HCT116 (cell line): Measurements from ENCODE around the gene IRAK4. TPM values are rescaled to one million over a fixed set of nuclear protein-coding genes. Genes with fewer than 3 reads are reported as not detected.

ENCODE experiments used
- ATAC-seq: fragments of 200-7000 bp; cut with Tn5 transposase; 2 replicates; pipeline ENCODE4 v1.9.1; 2020; ENCODE audit warnings: mild to moderate bottlenecking, moderate library complexity
- BruUV-seq: library from RNA; stranded (reverse); fragments of 400-500 nt; replicated peaks from 2 replicates; lab custom pipeline; 2021; lab: Mats Ljungman, UMichigan
- CTCF ChIA-PET: fragments of 300-600 bp; sonication (Branson Sonifier 250); formaldehyde crosslinking; loops from one replicate; lab custom pipeline; 2021; ENCODE audit warnings: antibody characterized with exemption; lab: Charles Lee
- POLR2A ChIA-PET: fragments of 300-600, 350-600 bp; sonication (Branson Sonifier 250); formaldehyde crosslinking; loops from one replicate; lab custom pipeline; 2021; ENCODE audit warnings: antibody characterized with exemption; lab: Charles Lee
- RAD21 ChIA-PET, 2 experiments: fragments of 300-600 bp; sonication (Branson Sonifier 250); formaldehyde crosslinking; loops; one replicate each; lab custom pipeline; 2023; ENCODE audit warnings: low total read pairs in 2 of 2; ENCODE audit not compliant: uncharacterized antibody in 2 of 2, unreplicated experiment in 2 of 2, low non-redundant PET in 1 of 2; lab: Charles Lee
- DNase-seq: peaks from one replicate; pipeline ENCODE4 v3.0.0-alpha.2; 2010; ENCODE audit warnings: low read depth, low spot score
- H2AFZ ChIP-seq: fragments of 200-600 bp; shearing (Covaris generic), sonication (generic); 2 replicates; pipeline ENCODE4 v1.6.1; 2017; ENCODE audit warnings: low read depth, mixed run types, mixed read lengths, antibody characterized with exemption, low read length; ENCODE audit not compliant: poor library complexity, severe bottlenecking
- H3K27ac ChIP-seq: 2 replicates; pipeline ENCODE4 v1.5.1; 2012; ENCODE audit warnings: low read depth, low read length
- H3K27me3 ChIP-seq: fragments of 200-600 bp; sonication (generic); 2 replicates; pipeline ENCODE4 v1.6.1; 2016; ENCODE audit warnings: mixed run types, low read length, mixed read lengths; ENCODE audit not compliant: insufficient read depth
- H3K36me3 ChIP-seq, 2 experiments: fragments of 200-500 bp in 1 of 2; fragments of 200-600 bp in 1 of 2; sonication (Bioruptor generic) in 1 of 2; sonication (generic) in 1 of 2; 2 replicates each; pipeline versions ENCODE4 v1.5.1 to v1.6.1; 2014 to 2016; ENCODE audit warnings: low read length in 2 of 2, inconsistent platforms in 1 of 2, mixed read lengths in 1 of 2, mixed run types in 1 of 2; ENCODE audit not compliant: insufficient read depth in 2 of 2, control insufficient read depth in 1 of 2
- H3K4me1 ChIP-seq, 2 experiments: fragments of 200-600 bp in 1 of 2; sonication (generic) in 1 of 2; 2 replicates each; pipeline versions ENCODE4 v1.5.1 to v1.6.1; 2012 to 2017; ENCODE audit warnings: low read length in 2 of 2, inconsistent platforms in 1 of 2, mild to moderate bottlenecking in 1 of 2, mixed read lengths in 1 of 2, mixed run types in 1 of 2, moderate library complexity in 1 of 2; ENCODE audit not compliant: insufficient read depth in 2 of 2, control insufficient read depth in 1 of 2
- H3K4me2 ChIP-seq: fragments of 200-600 bp; sonication (generic); 2 replicates; pipeline ENCODE4 v1.6.1; 2017; ENCODE audit warnings: mixed run types, low read length, mixed read lengths
- H3K4me3 ChIP-seq, 2 experiments: fragments of 200-600 bp in 1 of 2; sonication (generic) in 1 of 2; replicated peaks in 1 of 2; 2 replicates each; pipeline ENCODE4 v1.5.1; 2011 to 2016; ENCODE audit warnings: low read length in 2 of 2, control low read depth in 1 of 2, low read depth in 1 of 2, mild to moderate bottlenecking in 1 of 2, mixed read lengths in 1 of 2, mixed run types in 1 of 2
- H3K79me2 ChIP-seq: fragments of 200-600 bp; sonication (generic); 2 replicates; pipeline ENCODE4 v1.6.1; 2017; ENCODE audit warnings: mild to moderate bottlenecking, mixed run types, low read length, moderate library complexity, mixed read lengths; ENCODE audit not compliant: insufficient read depth
- H3K9ac ChIP-seq: fragments of 200-600 bp; sonication (generic); 2 replicates; pipeline ENCODE4 v1.6.1; 2016; ENCODE audit warnings: low read length, mixed read lengths
- H3K9me2 ChIP-seq: fragments of 200-600 bp; sonication (generic), shearing (Covaris generic); 2 replicates; pipeline ENCODE4 v1.6.1; 2017; ENCODE audit warnings: mixed run types, mild to moderate bottlenecking, moderate library complexity; ENCODE audit not compliant: insufficient read depth
- H3K9me3 ChIP-seq, 2 experiments: fragments of 200-500 bp in 1 of 2; fragments of 200-600 bp in 1 of 2; sonication (Bioruptor generic) in 1 of 2; sonication (generic) in 1 of 2; 2 replicates each; pipeline ENCODE4 v1.6.1; 2014 to 2017; ENCODE audit warnings: low read length in 2 of 2, mixed read lengths in 2 of 2, inconsistent platforms in 1 of 2, low read depth in 1 of 2, mild to moderate bottlenecking in 1 of 2, mixed run types in 1 of 2, moderate library complexity in 1 of 2; ENCODE audit not compliant: control insufficient read depth in 1 of 2, insufficient read depth in 1 of 2
- H4K20me1 ChIP-seq: fragments of 200-600 bp; sonication (generic), shearing (Covaris generic); 2 replicates; pipeline ENCODE4 v1.6.1; 2017; ENCODE audit warnings: mixed run types, mild to moderate bottlenecking, moderate library complexity; ENCODE audit not compliant: insufficient read depth
- CBX3 ChIP-seq: IDR thresholded peaks from 2 replicates; pipeline ENCODE4 v1.6.1; 2012; ENCODE audit warnings: low read depth
- CEBPB ChIP-seq: IDR thresholded peaks from 2 replicates; pipeline ENCODE4 v1.6.1; 2012; ENCODE audit warnings: low read depth
- EGR1 ChIP-seq: IDR thresholded peaks from 2 replicates; pipeline ENCODE4 v1.6.1; 2012; ENCODE audit warnings: low read depth
- ELF1 ChIP-seq: IDR thresholded peaks from 2 replicates; pipeline ENCODE4 v1.6.1; 2012; ENCODE audit warnings: low read depth, borderline replicate concordance
- EZH2 ChIP-seq: fragments of 200-600 bp; sonication (generic); IDR thresholded peaks from 2 replicates; pipeline ENCODE4 v1.6.1; 2017; ENCODE audit warnings: antibody characterized with exemption, mixed run types
- POLR2A ChIP-seq: IDR thresholded peaks from 2 replicates; pipeline ENCODE4 v1.7.0; 2011; ENCODE audit warnings: borderline replicate concordance; ENCODE audit not compliant: insufficient read depth, insufficient read length; ENCODE audit errors: extremely low read depth
- POLR2AphosphoS5 ChIP-seq: IDR thresholded peaks from 2 replicates; pipeline ENCODE4 v1.6.1; 2011; ENCODE audit warnings: mild to moderate bottlenecking, low read depth, low read length, moderate library complexity
- RAD21 ChIP-seq: IDR thresholded peaks from 2 replicates; pipeline ENCODE4 v1.6.1; 2012; ENCODE audit warnings: low read depth, mild to moderate bottlenecking
- REST ChIP-seq: IDR thresholded peaks from 2 replicates; pipeline ENCODE4 v1.6.1; 2012; ENCODE audit warnings: low read depth
- SRF ChIP-seq: IDR thresholded peaks from 2 replicates; pipeline ENCODE4 v1.6.1; 2012; ENCODE audit warnings: low read depth
- TCF7L2 ChIP-seq: IDR thresholded peaks from 2 replicates; pipeline ENCODE4 v1.7.0; 2011; ENCODE audit warnings: borderline replicate concordance, inconsistent platforms; ENCODE audit not compliant: insufficient read depth, insufficient read length; ENCODE audit errors: extremely low read depth
- ZFX ChIP-seq: fragments of 450-650 bp; IDR thresholded peaks from 2 replicates; pipeline ENCODE4 v1.6.1; 2017
- ZNF274 ChIP-seq: fragments of 200-500 bp; sonication (Bioruptor generic); IDR thresholded peaks from 2 replicates; pipeline ENCODE4 v1.6.1; 2014; ENCODE audit warnings: mild to moderate bottlenecking, low read depth, low read length, inconsistent platforms
- intact Hi-C: fragments of 100-400 bp; cut with micrococcal nuclease; formaldehyde crosslinking; loops from 2 replicates; pipeline ENCODE4 v1.10.0; 2022
- total RNA-seq: library from RNA; stranded (reverse); gene quantifications from one replicate; pipeline ENCODE4 v1.2.1, GENCODE V29; 2021; ENCODE audit not compliant: unreplicated experiment
- TF ChIP-seq, protein P1 (sequence below): IDR thresholded peaks from 2 replicates; pipeline ENCODE4 v1.6.1; 2011; ENCODE audit warnings: mild to moderate bottlenecking, low read length, moderate library complexity; ENCODE audit not compliant: insufficient replicate concordance; ENCODE audit errors: extremely low read depth
- TF ChIP-seq, protein P2 (sequence below): IDR thresholded peaks from 2 replicates; pipeline ENCODE4 v1.6.1; 2012
- TF ChIP-seq, protein P3 (sequence below): IDR thresholded peaks from 2 replicates; pipeline ENCODE4 v1.6.1; 2012

The IRAK4 gene
- total RNA-seq, 1 experiment from 2014 or later: 6.9 TPM

GRCh38 chr12:43812057-43812456, 53.3 kb downstream of the IRAK4 start (continued):
- TF ChIP-seq REST: no peak
- TF ChIP-seq TCF7L2: no peak

DNA sequence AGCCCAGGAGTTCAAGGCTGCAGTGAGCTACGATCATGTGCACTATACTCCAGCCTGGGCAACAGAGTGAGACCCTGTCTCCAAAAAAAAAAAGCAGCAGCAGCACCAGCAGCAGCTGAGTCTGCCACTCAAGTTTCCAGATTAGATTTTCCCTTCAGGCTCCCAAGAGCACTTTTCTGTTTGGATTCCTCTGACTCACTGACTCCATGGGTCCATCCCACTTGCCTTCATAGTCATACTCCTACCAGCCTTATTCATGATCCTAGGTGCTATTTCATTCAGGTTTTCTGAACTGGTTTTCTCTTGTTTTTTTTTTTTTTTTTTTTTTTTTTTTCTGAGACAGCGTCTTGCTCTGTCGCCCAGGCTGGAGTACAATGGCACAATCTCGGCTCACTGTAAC, 54.2 kb downstream of the IRAK4 start:
- Histone ChIP-seq H3K27ac (no peak overlapping the region), H3K9me2 (no peaks in the 10 kb centered on the region), H3K4me3 (no peak overlapping the region), H3K79me2 (no peaks in the 10 kb centered on the region), H3K27me3 (no peaks in the 10 kb centered on the region), H4K20me1 (no peaks in the 10 kb centered on the region), H3K9me3 (no peaks in the 10 kb centered on the region), H3K4me2 (no peak overlapping the region), H2AFZ (no peak overlapping the region), H3K36me3 (no peaks in the 10 kb centered on the region), H3K9ac (no peak overlapping the region), H3K4me1 (peaks cover 0 to 5% of the 10 kb centered on the region in 2 experiments; a peak in 2 of 4 replicates)
- TF ChIP-seq, protein P1, sequence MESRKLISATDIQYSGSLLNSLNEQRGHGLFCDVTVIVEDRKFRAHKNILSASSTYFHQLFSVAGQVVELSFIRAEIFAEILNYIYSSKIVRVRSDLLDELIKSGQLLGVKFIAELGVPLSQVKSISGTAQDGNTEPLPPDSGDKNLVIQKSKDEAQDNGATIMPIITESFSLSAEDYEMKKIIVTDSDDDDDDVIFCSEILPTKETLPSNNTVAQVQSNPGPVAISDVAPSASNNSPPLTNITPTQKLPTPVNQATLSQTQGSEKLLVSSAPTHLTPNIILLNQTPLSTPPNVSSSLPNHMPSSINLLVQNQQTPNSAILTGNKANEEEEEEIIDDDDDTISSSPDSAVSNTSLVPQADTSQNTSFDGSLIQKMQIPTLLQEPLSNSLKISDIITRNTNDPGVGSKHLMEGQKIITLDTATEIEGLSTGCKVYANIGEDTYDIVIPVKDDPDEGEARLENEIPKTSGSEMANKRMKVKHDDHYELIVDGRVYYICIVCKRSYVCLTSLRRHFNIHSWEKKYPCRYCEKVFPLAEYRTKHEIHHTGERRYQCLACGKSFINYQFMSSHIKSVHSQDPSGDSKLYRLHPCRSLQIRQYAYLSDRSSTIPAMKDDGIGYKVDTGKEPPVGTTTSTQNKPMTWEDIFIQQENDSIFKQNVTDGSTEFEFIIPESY: no peak
- TF ChIP-seq EZH2 (no peak), ZFX (no peak), ELF1 (no peak), EGR1 (no peak), POLR2A (no peak), POLR2AphosphoS5 (no peak), SRF (no peak), TCF7L2 (no peak), CBX3 (no peak), ZNF274 (no peak), RAD21 (no peak), REST (no peak), CEBPB (no peak)
- TF ChIP-seq, protein P2, sequence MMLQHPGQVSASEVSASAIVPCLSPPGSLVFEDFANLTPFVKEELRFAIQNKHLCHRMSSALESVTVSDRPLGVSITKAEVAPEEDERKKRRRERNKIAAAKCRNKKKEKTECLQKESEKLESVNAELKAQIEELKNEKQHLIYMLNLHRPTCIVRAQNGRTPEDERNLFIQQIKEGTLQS: no peak
- TF ChIP-seq, protein P3, sequence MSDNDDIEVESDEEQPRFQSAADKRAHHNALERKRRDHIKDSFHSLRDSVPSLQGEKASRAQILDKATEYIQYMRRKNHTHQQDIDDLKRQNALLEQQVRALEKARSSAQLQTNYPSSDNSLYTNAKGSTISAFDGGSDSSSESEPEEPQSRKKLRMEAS: no peak
- intact Hi-C loops: no loop called here
- DNase-seq (no peak), ATAC-seq (no peak)
- ChIA-PET CTCF (no interaction called here), RAD21 (no interaction called here), POLR2A (no interaction called here)
- no TSS peak for BruUV-seq
